ENCODE data around the gene TSC22D3.

The TSC22D3 gene

GRCh38 chrX:107715331-107716117 is 60.1 kb downstream of the TSC22D3 start:
- H3K27me3 ChIP-seq (replicated peaks; ENCODE audit: control insufficient read depth, insufficient read depth, low read length): peaks cover 13% of the 10 kb centered on the region
- H3K9me3 ChIP-seq (ENCODE audit: control insufficient read depth, low read length): no peaks in the 10 kb centered on the region
- peak overlapping the region; percentile 91 for H3K4me3 ChIP-seq (ENCODE audit: low read length)
- peak; percentile 31 for DNase-seq (ENCODE audit: low read depth)
- H3K4me1 ChIP-seq (ENCODE audit: control insufficient read depth, insufficient read depth, low read length): peaks cover 48% of the 10 kb centered on the region
- peaks cover 25% of the 10 kb centered on the region for H3K36me3 ChIP-seq (ENCODE audit: control insufficient read depth, insufficient read depth, low read length, severe bottlenecking)
- peak overlapping the region; percentile 98 for H3K9ac ChIP-seq (ENCODE audit: low read length)

- H3K4me3 ChIP-seq (ENCODE audit: low read length): peak overlapping the region; percentile 91
- peak; percentile 45 for DNase-seq (ENCODE audit: low read depth)
Measured at GRCh38 chrX:107714206-107714891, 61.2 kb downstream of the TSC22D3 start.

DNA sequence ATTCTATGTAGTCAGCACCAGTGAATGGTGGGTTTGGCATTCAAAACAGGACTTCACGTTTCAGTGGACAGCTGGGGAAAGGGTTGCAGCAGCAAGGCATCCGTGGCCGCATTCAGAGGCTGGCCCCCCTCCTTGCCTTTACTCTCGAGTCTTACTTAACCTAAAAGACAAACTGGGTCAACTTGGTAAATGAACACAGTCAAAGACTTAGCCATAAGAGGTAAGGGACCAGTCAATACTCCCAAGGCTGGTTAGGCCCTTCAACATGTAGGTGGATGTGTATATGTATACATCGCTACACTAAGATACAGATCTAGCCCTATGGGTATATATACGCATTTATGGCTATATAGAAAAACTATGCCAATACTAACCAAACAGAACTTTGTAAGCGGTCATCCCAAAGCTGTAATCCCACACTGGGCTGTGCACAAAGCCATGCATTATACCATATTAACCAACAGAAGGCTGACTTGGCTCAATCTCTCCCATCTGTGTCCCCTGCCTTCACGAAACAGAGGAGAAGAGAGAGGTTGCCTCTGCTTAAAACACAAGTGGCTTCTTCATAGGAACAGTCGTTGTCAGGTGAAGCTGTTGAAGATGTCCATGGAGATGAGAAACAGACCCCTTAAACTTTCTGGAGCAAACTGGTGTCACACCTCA is 61.9 kb downstream of the TSC22D3 start:
- DNase-seq (ENCODE audit: low read depth): peak; percentile 28
- peak overlapping the region; percentile 91 for H3K4me3 ChIP-seq (ENCODE audit: low read length)
- peaks cover 48% of the 10 kb centered on the region for H3K4me1 ChIP-seq (ENCODE audit: control insufficient read depth, insufficient read depth, low read length)

More at GRCh38 chrX:107714206-107714891, 61.2 kb downstream of the TSC22D3 start:
- Histone ChIP-seq H3K9me3 (ENCODE audit: control insufficient read depth, low read length) (no peaks in the 10 kb centered on the region), H3K4me1 (ENCODE audit: control insufficient read depth, insufficient read depth, low read length) (peaks cover 48% of the 10 kb centered on the region), H3K27me3 (replicated peaks; ENCODE audit: control insufficient read depth, insufficient read depth, low read length) (peaks cover 13% of the 10 kb centered on the region), H3K9ac (ENCODE audit: low read length) (peak overlapping the region; percentile 98), H3K36me3 (ENCODE audit: control insufficient read depth, insufficient read depth, low read length, severe bottlenecking) (peaks cover 25% of the 10 kb centered on the region)

GRCh38 chrX:107713203-107713542 is 62.4 kb downstream of the TSC22D3 start:
- H3K9me3 ChIP-seq (ENCODE audit: control insufficient read depth, low read length): no peaks in the 10 kb centered on the region
- peak; percentile 14 for DNase-seq (ENCODE audit: low read depth)
- H3K4me3 ChIP-seq (ENCODE audit: low read length): peak overlapping the region; percentile 91
- peaks cover 48% of the 10 kb centered on the region for H3K4me1 ChIP-seq (ENCODE audit: control insufficient read depth, insufficient read depth, low read length)
- H3K9ac ChIP-seq (ENCODE audit: low read length): peak overlapping the region; percentile 98
- peaks cover 13% of the 10 kb centered on the region for H3K27me3 ChIP-seq (replicated peaks; ENCODE audit: control insufficient read depth, insufficient read depth, low read length)
- peaks cover 25% of the 10 kb centered on the region for H3K36me3 ChIP-seq (ENCODE audit: control insufficient read depth, insufficient read depth, low read length, severe bottlenecking)

More for the DNA sequence above, 61.9 kb downstream of the TSC22D3 start:
- H3K9me3 ChIP-seq (ENCODE audit: control insufficient read depth, low read length): no peaks in the 10 kb centered on the region
- H3K27me3 ChIP-seq (replicated peaks; ENCODE audit: control insufficient read depth, insufficient read depth, low read length): peaks cover 13% of the 10 kb centered on the region
- H3K9ac ChIP-seq (ENCODE audit: low read length): peak overlapping the region; percentile 98
- peaks cover 25% of the 10 kb centered on the region for H3K36me3 ChIP-seq (ENCODE audit: control insufficient read depth, insufficient read depth, low read length, severe bottlenecking)

DNA sequence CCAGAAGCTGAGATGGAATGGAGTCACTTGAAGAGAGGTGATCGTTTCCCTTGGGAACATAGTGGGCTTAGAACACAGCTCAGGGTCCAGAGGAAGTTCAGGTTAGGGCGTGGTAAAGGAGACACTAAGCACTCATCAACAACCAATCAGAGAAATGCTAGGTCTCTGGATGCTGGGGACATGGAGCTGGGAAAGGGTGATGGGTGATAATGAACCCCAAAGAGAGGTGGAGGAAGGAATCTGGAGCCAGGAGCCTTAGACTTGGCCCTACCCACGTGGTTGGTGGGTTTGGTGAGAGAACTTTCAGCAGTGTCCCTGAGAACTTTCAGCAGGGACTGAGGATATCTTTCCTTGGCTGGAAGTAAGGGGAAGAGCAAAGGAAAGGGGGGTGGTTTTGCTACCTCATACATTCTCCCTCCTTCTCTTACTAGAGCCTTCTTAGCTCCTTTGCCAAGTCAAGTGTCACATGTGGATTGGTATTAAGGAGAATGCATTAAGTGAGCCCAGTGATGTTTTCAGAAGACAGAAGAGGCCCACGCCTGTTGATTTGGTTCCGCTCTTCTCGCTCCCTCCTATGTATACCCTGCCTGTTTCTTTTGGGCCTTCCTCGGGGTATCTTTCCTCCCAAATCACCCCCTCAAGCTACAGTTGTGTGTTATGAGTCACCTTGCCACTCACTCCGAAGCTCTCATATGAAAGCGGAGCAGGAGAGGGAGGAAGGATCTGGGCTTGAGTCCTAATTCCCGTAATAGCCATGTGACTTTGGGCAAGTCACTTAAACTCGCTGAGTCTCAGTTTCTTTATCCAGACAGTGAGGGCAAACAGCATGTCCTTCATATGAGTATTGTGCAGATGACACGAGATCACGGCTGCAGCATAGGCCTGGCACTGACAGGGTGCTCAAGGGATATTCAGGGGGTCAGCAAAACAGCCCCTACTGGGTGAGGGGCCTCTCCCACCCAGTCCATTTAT is 63.1 kb downstream of the TSC22D3 start:
- Histone ChIP-seq H3K4me1 (ENCODE audit: control insufficient read depth, insufficient read depth, low read length) (peaks cover 43% of the 10 kb centered on the region), H3K36me3 (ENCODE audit: control insufficient read depth, insufficient read depth, low read length, severe bottlenecking) (peaks cover 25% of the 10 kb centered on the region), H3K27me3 (replicated peaks; ENCODE audit: control insufficient read depth, insufficient read depth, low read length) (peaks cover 16% of the 10 kb centered on the region), H3K9ac (ENCODE audit: low read length) (peak overlapping the region; percentile 98), H3K4me3 (ENCODE audit: low read length) (peak overlapping the region; percentile 91), H3K9me3 (ENCODE audit: control insufficient read depth, low read length) (peaks cover 5% of the 10 kb centered on the region)
- peak; percentile 60 for DNase-seq (ENCODE audit: low read depth)

- Histone ChIP-seq H3K36me3 (ENCODE audit: control insufficient read depth, insufficient read depth, low read length, severe bottlenecking) (peaks cover 25% of the 10 kb centered on the region), H3K9me3 (ENCODE audit: control insufficient read depth, low read length) (peaks cover 6% of the 10 kb centered on the region), H3K9ac (ENCODE audit: low read length) (peak overlapping the region; percentile 57), H3K4me3 (ENCODE audit: low read length) (no peak overlapping the region), H3K27me3 (replicated peaks; ENCODE audit: control insufficient read depth, insufficient read depth, low read length) (peaks cover 21% of the 10 kb centered on the region), H3K4me1 (ENCODE audit: control insufficient read depth, insufficient read depth, low read length) (peaks cover 38% of the 10 kb centered on the region)
- DNase-seq (ENCODE audit: low read depth): no peak
Measured at GRCh38 chrX:107711521-107712181, 63.9 kb downstream of the TSC22D3 start.

- Histone ChIP-seq H3K36me3 (ENCODE audit: control insufficient read depth, insufficient read depth, low read length, severe bottlenecking) (peaks cover 25% of the 10 kb centered on the region), H3K9ac (ENCODE audit: low read length) (peak overlapping the region; percentile 62), H3K27me3 (replicated peaks; ENCODE audit: control insufficient read depth, insufficient read depth, low read length) (peaks cover 26% of the 10 kb centered on the region), H3K9me3 (ENCODE audit: control insufficient read depth, low read length) (peaks cover 6% of the 10 kb centered on the region), H3K4me3 (ENCODE audit: low read length) (no peak overlapping the region), H3K4me1 (ENCODE audit: control insufficient read depth, insufficient read depth, low read length) (peaks cover 38% of the 10 kb centered on the region)
- peak; percentile 93 for DNase-seq (ENCODE audit: low read depth)
Measured at GRCh38 chrX:107710617-107711391, 64.8 kb downstream of the TSC22D3 start.

DNA sequence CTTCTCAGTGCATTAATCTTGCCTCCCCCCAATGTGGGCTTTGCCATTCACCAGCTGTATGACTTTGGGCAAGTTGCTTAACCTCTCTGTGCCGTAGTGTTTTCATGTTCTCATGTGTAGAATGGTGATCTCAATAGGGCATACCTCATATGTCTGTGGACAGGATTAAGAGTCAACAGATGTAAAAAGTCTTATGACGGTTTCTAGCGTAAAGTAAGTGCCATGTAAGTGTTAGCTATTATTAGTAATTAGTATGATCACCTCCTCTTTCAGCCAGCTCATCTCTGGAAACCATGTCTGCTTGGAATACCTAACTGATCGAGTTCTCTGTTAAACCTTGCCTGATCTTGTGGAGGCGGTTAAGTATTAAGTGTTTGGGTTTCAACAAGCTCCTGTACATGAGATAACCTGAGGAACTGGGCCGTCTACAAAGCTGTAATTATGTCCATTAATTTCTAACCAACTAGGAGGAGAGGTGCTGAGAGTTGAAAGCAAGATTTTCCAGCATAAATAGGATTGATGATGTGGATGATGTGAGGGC is 66.3 kb downstream of the TSC22D3 start:
- Histone ChIP-seq H3K9ac (ENCODE audit: low read length) (no peak overlapping the region), H3K4me3 (ENCODE audit: low read length) (no peak overlapping the region), H3K27me3 (replicated peaks; ENCODE audit: control insufficient read depth, insufficient read depth, low read length) (peaks cover 31% of the 10 kb centered on the region), H3K36me3 (ENCODE audit: control insufficient read depth, insufficient read depth, low read length, severe bottlenecking) (peaks cover 11% of the 10 kb centered on the region), H3K9me3 (ENCODE audit: control insufficient read depth, low read length) (peaks cover 10% of the 10 kb centered on the region), H3K4me1 (ENCODE audit: control insufficient read depth, insufficient read depth, low read length) (peaks cover 35% of the 10 kb centered on the region)
- DNase-seq (ENCODE audit: low read depth): no peak

DNA sequence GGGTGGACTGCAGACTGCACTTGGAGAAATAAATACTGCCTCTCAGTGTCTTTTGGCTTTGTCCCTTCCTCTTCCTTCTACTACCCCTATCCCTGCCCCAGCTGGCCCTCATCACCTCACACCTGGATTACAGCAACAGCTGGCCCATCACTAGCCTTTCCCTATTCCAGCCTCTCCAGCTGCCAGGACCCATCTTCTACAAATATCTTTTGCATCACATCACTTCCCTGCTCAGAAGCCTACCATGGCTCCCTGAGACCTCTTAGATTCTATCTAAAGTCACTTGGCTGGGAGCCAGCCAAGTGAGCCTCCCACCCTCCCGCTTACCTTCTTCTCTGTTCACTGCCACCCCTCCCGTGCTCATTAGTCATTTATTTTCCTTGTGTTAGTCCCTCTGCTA is 66.8 kb downstream of the TSC22D3 start:
- Histone ChIP-seq H3K9me3 (ENCODE audit: control insufficient read depth, low read length) (peaks cover 10% of the 10 kb centered on the region), H3K27me3 (replicated peaks; ENCODE audit: control insufficient read depth, insufficient read depth, low read length) (peaks cover 33% of the 10 kb centered on the region), H3K36me3 (ENCODE audit: control insufficient read depth, insufficient read depth, low read length, severe bottlenecking) (peaks cover 6% of the 10 kb centered on the region), H3K4me3 (ENCODE audit: low read length) (no peak overlapping the region), H3K4me1 (ENCODE audit: control insufficient read depth, insufficient read depth, low read length) (peaks cover 29% of the 10 kb centered on the region), H3K9ac (ENCODE audit: low read length) (no peak overlapping the region)
- DNase-seq (ENCODE audit: low read depth): no peak

Data from adipocyte (in vitro differentiated cells).